ENCODE results near the gene ITGB6.

Gene ITGB6, protein sequence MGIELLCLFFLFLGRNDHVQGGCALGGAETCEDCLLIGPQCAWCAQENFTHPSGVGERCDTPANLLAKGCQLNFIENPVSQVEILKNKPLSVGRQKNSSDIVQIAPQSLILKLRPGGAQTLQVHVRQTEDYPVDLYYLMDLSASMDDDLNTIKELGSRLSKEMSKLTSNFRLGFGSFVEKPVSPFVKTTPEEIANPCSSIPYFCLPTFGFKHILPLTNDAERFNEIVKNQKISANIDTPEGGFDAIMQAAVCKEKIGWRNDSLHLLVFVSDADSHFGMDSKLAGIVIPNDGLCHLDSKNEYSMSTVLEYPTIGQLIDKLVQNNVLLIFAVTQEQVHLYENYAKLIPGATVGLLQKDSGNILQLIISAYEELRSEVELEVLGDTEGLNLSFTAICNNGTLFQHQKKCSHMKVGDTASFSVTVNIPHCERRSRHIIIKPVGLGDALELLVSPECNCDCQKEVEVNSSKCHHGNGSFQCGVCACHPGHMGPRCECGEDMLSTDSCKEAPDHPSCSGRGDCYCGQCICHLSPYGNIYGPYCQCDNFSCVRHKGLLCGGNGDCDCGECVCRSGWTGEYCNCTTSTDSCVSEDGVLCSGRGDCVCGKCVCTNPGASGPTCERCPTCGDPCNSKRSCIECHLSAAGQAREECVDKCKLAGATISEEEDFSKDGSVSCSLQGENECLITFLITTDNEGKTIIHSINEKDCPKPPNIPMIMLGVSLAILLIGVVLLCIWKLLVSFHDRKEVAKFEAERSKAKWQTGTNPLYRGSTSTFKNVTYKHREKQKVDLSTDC

DNA sequence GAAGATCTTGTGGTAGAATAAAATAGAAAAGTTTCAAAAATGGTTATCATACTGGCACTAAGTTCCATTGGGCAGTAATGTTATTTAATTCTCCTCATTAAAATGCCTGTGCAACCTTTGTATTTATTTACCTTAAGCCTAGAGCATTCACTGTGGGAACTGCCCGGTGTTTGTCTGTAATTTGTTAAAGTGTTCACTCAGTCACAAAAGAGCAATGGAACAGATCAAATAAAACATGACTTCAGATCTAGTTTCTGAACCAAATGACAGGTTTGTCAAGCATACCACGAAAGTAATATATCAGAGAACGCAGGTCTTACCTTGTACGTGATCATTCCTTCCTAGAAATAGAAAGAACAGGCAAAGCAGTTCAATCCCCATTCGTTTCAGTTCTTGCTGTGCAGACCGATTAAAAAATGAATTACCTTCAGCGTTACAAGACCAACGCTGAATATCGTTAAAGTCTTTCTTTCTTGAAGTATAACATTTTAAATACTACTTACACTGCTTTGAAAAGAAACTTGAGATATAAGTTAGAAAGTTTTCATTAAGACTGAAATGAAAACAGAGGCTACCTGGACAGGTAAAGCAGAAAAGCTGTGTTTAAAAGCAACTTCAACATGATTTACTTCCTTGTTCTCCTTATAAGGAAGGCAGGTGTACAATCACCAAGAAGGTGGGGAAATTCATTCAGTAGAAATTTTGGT is at the start of gene ITGB6:
Gene ITGB6, minus strand, starts transcription at position 590 of the 707 bp plus-strand sequence. Its CDS starts 209 bp downstream, at position 381.
- DNase-seq, result no peak

DNA sequence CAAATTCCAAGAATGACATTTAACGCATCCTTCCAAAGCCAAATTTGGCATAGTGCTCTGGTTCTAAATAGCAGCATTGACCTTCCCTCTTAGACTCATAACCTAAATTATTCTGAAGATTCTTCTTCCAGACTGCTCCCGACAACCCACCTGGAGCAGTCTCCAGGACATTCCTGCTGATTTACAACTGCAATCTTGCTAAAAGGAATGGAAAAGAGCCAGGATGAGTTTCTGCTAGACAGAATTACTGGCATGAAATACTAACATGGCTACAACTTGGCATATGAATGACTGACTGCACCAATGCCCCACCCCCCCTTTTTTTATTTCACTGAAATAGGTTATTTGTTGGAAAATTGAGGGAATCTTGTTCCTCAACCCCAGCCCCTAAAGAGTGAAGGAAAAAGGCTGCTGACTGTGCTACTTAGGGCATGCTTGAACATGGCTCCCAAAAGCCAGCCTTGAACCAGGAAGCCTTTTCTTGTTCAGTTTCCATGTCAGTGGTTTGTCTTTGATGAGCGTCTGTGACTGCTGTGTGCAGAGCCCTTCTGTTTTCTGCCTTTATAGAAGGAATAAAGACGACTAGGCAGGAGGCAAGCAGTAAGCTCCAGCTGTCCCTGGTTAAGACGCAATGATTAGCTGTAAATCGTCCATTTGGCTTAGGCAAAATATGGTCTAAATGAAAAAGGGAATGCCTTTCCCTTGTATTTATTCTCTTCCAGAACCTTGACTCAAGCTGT is 47.4 kb upstream of the ITGB6 start:
- no peak for DNase-seq

DNA sequence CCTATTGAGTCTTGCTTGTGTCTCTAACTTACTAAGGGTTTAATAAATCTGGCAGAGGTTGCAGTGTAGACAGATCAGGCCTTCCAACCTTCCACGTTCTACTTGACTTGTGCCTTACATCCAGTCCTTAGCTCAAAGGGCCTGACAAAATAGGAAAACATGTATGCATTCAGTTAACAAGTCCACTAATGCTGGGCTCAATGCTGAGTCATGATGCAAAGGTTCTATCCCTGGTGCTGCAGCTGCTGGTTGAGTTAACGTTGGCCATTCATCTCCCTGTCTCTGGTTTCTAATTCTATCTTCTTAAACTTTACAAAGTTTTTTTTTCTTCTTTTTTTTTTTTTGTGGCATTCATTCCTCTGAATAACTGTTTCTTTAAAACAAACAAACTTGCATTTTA is 46.3 kb upstream of the ITGB6 start:
- DNase-seq, result no peak

DNA sequence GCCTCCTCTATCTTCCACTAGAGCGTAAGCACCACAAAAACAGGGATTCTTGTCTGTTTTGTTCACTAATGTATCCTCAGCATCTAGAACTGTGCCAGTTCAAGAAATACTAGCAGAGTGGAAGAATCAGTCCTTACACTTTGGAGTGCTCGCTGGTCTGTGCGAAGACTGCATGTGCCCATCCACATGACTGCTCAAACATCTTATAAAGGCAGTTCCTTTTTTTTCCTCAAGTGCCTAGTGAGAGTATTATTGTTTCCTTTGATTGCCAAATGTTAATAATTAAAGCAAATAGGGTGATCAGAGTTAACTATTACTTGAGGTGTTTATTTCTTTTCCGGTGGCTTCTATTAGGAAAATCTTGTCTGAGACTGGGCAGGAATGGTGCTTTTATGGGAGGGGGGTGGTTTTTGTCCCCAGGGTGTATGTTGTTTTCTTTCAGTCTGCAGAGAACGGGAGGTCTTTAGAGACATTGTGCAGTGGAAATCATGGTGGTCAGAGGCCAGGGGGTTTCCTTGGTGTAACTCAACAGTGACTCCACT is 45.6 kb upstream of the ITGB6 start:
- no peak for DNase-seq

DNA sequence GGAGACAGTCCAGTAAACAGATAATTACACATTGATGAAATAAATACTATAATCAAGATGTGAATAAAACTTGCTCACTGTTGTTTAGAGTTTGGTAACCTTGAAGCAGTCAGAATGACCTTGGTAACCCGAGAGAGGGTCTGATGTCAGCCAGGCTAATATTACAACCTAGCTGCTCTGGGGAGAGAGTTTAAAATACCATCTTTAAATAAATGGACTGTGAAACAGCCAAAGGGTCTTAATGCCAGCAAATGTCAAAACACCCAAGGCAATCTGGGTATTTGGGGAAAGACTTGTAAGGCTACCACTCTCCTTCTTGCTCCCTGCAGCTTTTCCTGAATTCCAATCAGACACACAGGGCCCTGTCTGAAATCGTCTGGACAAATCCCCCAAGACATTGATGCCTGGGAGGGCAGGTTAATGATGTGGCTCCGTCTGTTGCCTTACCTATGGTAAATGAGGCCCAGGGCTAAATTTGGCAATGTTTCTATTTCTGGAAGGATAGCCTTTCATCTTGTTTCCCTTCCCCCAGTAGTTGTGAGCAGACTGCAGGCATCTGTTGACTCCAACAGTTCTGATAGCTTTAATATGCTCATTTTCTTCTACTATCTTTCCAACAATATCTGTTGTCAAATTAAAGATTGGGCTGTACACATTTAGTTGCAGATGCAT is 43.0 kb upstream of the ITGB6 start:
- DNase-seq, result no peak

DNA sequence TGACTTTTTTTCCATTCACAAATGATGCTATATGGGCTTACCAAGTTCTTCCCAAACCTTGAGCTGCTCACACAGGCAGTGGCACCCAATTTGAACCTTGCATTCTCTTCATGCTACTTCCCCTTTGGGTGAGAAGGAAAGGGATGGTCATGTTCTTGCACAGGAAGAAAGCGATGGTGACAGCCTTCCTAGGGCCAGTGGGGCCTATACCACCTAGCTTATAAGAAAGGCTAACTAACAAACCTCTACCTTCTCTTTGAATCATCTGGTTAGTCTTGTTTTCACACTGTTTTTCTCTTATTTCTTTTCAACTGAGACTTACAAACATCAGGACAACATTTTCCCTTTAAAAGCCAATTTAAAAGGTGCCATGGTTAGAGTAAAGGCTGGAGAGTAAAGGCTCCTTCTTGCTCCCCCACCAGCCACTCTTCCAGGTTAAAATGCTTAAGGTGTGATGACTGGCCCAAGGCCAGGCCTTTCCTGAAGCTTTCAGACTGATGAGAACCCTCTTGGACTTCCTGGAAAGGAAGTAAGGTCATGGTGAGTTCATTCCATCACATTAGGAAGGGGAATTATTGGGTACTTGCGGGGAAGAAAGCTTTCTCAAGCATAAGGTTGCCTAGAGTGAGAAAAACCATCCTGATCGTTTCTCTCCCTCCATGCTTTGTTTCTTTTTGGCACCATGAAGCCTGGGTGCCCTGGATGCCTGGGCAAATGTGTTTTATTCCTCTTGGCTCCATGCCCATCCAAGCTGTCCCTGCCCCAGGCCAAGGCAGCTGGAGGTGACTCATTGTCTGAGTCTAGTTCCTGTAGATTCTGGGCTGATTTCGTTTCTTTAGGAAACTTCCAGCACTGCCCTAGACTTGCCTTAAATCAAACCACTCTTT is 41.4 kb upstream of the ITGB6 start:
- DNase-seq, result no peak

DNA sequence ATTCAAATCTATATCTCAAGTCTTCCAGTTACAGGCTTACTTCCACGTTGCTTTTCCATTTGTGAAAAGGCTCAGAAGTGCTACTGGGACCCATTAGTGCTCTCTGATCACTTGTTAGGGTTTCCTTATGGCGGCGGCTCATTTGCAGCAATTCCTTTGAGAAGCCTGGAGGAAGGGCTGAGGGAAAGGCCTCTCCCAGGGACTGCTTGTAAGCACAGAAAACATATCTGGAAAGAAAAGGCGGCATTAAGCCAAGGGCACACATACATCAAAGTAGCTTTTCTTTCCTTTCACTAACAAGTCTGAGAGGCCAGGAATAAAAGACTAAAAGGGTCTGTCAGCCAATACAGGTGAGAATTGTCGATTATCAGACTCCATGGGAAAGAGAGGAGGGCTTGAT is 39.4 kb upstream of the ITGB6 start:
- no peak for DNase-seq

DNA sequence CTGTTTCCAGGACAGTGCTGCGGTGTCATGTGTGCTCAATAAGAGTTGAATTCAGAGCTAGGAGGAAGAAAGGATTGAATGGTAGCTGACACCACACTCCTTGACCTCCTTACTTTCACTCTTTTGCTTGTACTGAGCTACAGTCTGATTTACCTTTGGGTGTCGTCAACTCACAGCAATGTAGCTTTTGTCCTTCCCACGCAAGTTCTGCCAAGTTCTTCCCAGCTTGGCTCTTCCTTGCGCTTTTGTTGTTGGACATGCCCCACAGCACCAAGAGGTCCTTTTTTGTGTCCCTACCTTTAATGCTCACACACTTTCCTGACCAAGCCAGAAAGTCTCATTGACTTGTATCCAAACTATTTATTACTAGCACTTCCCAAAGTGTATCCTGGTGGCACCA is 38.3 kb upstream of the ITGB6 start:
- DNase-seq, result no peak

DNA sequence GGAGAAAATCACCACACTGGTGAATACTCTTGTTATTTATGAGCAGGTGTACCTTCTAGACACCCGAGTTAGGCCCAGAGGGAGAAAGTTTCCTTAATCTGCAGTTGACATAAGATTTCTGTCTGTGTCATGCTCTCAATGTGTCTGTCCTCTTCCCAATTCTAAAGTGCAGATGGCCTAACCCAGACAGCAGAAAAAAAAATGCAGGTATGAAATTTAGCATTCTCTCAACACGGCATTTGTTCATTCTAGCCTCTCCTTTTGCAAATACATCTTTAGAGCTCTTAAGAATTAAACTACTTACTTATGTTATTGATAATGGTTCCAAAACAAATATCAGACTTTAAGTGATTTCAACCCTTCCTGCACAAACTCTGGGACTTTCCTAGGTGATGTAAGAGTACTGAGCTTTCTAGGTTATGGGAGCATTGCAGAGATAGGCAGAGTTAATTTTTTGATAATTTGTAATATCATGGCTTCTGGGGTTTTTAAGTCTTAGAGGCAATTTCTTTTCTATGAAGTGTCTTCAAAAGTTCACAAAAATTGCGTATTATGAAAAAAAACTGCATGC is 32.9 kb upstream of the ITGB6 start:
- no peak for DNase-seq

DNA sequence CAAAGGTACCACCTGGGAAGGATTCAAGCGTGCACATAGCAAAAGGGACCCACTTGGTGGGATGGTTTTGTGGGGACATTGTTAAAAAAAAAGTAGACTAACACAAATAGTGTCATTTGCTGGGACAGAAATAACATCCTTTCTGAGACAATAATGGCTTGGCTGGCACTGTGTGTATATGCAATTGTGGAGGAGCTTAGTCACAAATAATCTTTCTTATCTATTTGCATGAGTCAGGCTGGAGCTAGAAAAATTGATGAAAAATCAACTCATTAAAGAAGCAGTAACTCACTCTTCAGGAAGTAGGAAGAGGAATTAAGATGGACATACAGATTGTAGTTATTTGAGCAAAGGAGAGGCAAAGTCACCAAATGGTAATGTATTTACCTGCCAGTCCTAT is 29.5 kb upstream of the ITGB6 start:
- DNase-seq, result no peak

DNA sequence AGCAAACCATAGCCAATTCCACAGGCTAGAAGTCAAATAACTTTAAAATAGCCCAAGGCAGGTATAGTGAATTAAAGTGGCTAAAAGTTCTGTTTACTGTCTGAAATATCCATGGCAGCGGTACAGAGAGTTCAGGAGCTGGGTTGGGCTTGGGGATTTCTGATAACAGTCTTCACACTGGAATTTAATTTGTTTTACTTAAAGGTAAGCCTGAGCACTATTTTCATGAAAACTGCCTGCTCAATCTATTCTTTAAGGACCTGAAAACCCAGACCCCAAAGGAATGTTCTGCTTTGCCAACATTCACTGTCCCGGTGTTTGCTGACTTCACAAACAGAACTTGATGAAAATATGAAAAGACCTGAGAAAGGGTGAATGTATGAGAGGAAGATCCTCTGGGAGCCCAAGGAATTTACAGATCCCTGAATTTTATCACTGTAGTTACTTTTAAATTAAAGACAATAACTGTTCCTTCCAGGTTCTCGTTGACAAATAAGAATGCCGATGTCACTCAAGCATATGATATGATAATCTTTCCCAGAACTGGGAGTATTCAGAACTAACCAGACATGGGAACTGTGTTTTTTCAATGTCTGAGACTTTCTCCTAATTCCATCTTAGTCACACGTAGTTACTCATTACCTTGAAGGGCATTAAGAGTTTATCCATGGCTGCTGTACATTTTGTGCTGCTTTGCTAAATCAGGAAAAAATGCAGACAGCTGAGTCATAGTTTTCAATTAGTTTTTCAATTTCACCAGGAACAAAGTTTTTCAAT is 28.3 kb upstream of the ITGB6 start:
- DNase-seq, result no peak

DNA sequence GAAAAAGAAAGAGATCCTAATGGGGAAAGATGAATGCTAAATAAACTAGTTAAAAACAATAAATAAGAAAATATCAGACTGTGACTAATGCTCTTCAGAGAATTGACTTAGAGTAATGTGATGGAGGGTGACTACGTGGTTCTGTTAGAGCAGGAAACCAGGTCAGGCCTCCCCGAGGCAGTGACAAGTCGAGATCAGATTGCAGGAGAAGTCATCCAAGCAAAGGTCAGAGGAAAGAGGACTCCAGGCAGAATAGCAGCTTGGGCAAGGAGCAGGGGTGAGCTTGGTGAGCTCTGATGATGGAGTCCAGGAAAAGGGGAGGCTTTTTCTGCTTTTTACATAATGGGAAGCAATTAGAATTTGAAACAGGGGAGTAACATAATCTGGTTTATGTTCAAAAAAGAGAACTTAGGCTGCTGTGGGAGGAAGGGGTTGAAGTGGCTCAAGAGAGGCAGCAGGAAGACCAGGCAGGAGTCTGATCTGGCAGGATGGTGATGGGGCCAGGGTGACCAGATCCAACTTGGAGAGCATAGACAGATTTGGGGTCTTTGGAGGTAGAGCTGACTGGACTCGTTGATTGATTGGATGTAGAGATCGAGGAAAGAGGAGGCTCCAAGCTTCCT is 27.3 kb upstream of the ITGB6 start:
- DNase-seq, result no peak

DNA sequence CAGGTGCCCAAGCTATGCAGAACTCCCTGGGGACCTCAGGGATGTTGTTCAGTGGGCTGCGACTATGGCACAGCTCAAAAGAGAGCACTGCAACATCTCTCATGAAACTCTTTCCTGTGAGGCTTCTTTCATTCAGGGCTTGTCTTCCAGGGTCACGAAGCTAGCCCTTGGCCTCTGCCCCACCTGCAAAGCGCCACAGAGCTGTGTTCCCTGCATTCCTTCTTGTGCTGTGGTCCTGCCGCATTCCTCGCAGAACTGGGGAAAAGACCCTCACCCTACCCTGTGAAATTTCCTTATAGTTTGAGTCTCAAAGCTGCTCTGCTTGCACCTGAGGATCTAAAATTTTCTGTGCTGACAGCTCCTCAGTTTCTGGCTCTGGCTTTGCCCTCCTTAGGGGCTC is 26.3 kb upstream of the ITGB6 start:
- no peak for DNase-seq

DNA sequence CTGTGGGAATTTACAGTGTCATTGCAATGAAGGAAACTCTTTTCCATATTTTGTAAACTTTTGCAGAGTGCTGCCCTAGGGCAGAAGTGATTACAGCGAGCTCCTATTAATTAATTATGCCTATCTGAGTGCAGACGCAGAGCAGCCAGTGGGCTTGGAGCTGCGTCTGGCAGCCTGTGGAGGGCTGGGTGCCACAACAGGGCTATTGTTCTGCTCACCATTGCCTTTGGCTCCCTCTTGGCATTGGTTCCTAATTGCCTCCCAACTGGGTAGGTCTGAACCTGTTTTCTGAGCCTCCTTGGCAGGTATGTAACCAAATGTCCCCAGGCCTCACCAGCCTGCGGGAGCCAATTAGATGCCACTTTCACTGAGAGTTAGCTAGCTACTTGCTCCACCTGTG is 25.6 kb upstream of the ITGB6 start:
- no peak for DNase-seq

DNA sequence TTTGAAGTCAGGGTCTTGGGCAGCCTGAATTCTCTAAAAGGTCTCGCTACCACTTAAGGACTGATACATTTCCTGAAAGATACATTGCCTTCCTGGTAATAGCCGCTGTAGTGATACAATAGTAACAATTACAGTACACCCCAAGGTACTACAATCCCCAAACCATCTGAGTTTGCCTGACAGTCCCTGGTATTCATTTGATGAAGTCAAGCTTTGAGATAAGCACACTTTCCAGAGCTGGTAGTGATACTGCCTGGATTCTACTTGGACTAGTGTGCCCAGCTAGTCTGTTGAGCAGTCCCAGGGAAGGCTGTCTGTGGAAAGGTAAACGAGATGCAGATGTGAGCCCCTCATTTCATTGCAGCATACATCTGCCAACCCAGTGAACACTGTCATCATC is 24.4 kb upstream of the ITGB6 start:
- no peak for DNase-seq

DNA sequence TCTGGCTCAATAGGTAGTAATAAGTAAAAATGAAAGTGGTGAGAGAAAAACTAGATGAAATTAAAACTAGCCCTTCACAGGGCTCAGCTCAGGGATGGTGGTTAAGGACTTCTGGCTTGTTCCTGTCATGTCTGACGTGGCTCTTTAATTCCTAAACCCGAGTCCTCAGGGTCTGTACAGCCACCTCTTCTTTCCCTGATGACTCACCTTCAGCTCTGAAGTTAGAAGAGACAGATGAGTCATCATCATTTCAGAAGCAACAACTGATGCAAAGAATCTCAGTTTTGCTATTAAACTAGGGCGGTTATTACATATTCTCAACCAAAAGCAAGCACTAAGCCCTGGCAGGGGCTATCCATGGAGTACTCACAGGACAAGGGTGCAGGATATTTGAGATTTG is 24.0 kb upstream of the ITGB6 start:
- peak in 1 of 2 experiments; percentile 52 for DNase-seq

DNA sequence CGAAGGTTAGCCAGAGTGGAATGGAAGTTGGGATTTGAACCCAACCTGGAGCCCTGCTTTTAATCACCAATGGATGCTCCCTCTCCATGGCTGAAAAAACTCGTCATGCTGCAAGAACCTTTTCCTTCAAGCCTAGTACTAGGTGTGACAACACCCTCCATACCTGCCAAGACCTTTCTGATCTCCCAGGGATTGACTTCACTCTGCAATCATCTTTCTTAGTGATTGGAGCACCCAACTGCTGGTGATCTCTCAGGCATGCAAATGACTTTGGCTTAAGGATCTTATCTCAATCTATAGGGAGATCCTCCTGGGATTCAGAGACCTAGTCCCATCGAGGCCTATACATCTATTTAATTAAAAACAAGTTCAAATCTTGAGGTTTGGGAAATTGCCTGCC is 23.5 kb upstream of the ITGB6 start:
- no peak for DNase-seq

DNA sequence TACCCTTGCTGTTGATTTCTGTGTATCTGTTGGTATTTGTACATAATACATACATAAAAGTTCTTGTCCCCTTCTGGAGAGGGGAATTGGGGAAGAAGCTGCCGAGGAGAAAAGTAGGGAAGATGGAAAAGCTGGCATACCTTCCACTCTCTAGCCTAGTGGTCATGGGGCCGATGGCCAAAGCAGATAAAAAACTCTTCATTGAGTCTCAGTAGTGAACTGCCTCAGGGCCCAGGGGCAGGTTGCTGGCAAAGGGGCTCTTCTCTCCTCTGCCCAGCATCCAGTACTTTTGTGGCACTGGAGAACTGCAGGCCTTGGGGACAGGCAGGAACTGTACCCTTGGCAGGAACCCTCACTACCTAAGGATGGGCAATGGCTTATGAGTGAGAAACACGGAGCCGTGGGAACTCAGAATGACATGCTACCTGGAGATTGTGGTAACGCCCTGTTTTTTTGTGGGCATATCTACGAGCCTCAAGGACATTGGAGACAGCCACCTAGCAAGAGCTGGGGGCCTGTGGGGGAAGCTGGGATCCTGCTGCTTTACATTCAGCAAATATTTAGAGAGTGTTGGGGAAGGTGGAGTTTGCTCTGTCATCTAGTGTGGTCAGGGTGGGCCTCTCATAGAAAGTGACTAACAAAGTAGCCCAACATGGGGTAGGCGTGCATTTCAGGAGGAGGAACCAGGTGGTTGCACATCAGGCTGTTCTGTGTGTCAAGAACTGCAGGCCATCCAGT is 22.6 kb upstream of the ITGB6 start:
- DNase-seq, result no peak
